ENCODE measurements around the gene BMP4. TPM values are rescaled to one million over a fixed set of nuclear protein-coding genes. Genes with fewer than 3 reads are reported as not detected.

BMP4 gene
- total RNA-seq, 1 experiment from 2014 or later = 0.87 TPM

- ATAC-seq (no peak), DNase-seq (ENCODE audit: low read depth, low spot score) (no peak)
- no peak overlapping the region for H3K27ac ChIP-seq (ENCODE audit: low read length)
- H3K4me1 ChIP-seq (ENCODE audit: control insufficient read depth, insufficient read depth, low read length) = 0 out of 2 replicates have a peak, but pooled peaks cover 3% of the 10 kb centered on the region
- H3K9me3 ChIP-seq (ENCODE audit: control insufficient read depth, insufficient read depth, low read depth, low read length) = no peaks in the 10 kb centered on the region
- CTCF ChIA-PET = no interaction called here
- H3K4me3 ChIP-seq (ENCODE audit: low read depth in 2 of 2, low read length in 2 of 2) = peak overlapping the region in 1 of 2 experiments; percentile 44; a peak in 3 of 4 replicates
- peaks cover 14% of the 10 kb centered on the region; the same call in 1 of the 2 replicates for H3K36me3 ChIP-seq (ENCODE audit: control insufficient read depth, insufficient read depth, low read length)
- TF ChIP-seq TCF7L2 (IDR thresholded peaks at IDR 0.05; ENCODE audit: low read depth, low read length) = no peak
- in situ Hi-C loops (cut with HindIII; ENCODE audit: low pct_unique_long_range_greater_than_20kb, low sequenced_read_pairs) = no loop called here
- intact Hi-C loops (cut with micrococcal nuclease; ENCODE audit: unreplicated experiment) = no loop called here
- peaks cover 18% of the 10 kb centered on the region for H3K27me3 ChIP-seq (ENCODE audit: control insufficient read depth, insufficient read depth, low read length)
- BruUV-seq (replicated peaks) = no TSS peak
- POLR2A ChIA-PET = no interaction called here
Observed at GRCh38 chr14:53955229-53955556, 1.4 kb downstream of the BMP4 start.

GRCh38 chr14:53954551-53955228 lies 1.9 kb downstream of the BMP4 start:
- no peak for ATAC-seq
- POLR2A ChIA-PET = no interaction called here
- H3K4me1 ChIP-seq (ENCODE audit: control insufficient read depth, insufficient read depth, low read length) = 0 out of 2 replicates have a peak, but pooled peaks cover 3% of the 10 kb centered on the region

More at GRCh38 chr14:53954551-53955228, 1.9 kb downstream of the BMP4 start:
- Histone ChIP-seq H3K9me3 (ENCODE audit: control insufficient read depth, insufficient read depth, low read depth, low read length) (no peaks in the 10 kb centered on the region), H3K27me3 (ENCODE audit: control insufficient read depth, insufficient read depth, low read length) (peaks cover 15% of the 10 kb centered on the region), H3K4me3 (ENCODE audit: low read depth in 2 of 2, low read length in 2 of 2) (peak overlapping the region in 1 of 2 experiments; percentile 44; a peak in 3 of 4 replicates), H3K36me3 (ENCODE audit: control insufficient read depth, insufficient read depth, low read length) (peaks cover 14% of the 10 kb centered on the region; the same call in 1 of the 2 replicates), H3K27ac (ENCODE audit: low read length) (no peak overlapping the region)
- DNase-seq (ENCODE audit: low read depth, low spot score) = no peak
- TF ChIP-seq SIN3A (IDR thresholded peaks at IDR 0.05; ENCODE audit: borderline replicate concordance, insufficient read depth, low read depth, low read length) (no peak), REST (IDR thresholded peaks at IDR 0.05; ENCODE audit: insufficient read depth in 1 of 2, low read depth in 2 of 2, low read length in 1 of 2) (no peak), POLR2AphosphoS5 (IDR thresholded peaks at IDR 0.05; ENCODE audit: low read depth, low read length) (no peak), TCF7L2 (IDR thresholded peaks at IDR 0.05; ENCODE audit: low read depth, low read length) (no peak)
- TF ChIP-seq, protein P1, sequence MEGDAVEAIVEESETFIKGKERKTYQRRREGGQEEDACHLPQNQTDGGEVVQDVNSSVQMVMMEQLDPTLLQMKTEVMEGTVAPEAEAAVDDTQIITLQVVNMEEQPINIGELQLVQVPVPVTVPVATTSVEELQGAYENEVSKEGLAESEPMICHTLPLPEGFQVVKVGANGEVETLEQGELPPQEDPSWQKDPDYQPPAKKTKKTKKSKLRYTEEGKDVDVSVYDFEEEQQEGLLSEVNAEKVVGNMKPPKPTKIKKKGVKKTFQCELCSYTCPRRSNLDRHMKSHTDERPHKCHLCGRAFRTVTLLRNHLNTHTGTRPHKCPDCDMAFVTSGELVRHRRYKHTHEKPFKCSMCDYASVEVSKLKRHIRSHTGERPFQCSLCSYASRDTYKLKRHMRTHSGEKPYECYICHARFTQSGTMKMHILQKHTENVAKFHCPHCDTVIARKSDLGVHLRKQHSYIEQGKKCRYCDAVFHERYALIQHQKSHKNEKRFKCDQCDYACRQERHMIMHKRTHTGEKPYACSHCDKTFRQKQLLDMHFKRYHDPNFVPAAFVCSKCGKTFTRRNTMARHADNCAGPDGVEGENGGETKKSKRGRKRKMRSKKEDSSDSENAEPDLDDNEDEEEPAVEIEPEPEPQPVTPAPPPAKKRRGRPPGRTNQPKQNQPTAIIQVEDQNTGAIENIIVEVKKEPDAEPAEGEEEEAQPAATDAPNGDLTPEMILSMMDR (IDR thresholded peaks at IDR 0.05) = no peak
- no TSS peak for BruUV-seq (replicated peaks)
- in situ Hi-C loops (cut with HindIII; ENCODE audit: low pct_unique_long_range_greater_than_20kb, low sequenced_read_pairs) (no loop called here), intact Hi-C loops (cut with micrococcal nuclease; ENCODE audit: unreplicated experiment) (no loop called here)
- CTCF ChIA-PET = interaction anchor here (0.7 kb wide), 1 partner anchor 342 kb away, joined by 5 read pairs; no protein-coding TSS in a partner anchor
